HCT116 (cell line): ENCODE data around the gene PHF19.

Source experiments
- ATF3 ChIP-seq: IDR thresholded peaks from 2 replicates; pipeline ENCODE4 v1.6.1; 2012
- CEBPB ChIP-seq: IDR thresholded peaks from 2 replicates; pipeline ENCODE4 v1.6.1; 2012; ENCODE audit warnings: low read depth
- CTCF ChIP-seq, 3 experiments: fragments of 200-600 bp in 1 of 3; sonication (generic) in 1 of 3; IDR thresholded peaks in 2 of 3; conservative IDR thresholded peaks in 1 of 3; 2 replicates each; pipeline ENCODE4 v1.5.1; 2012 to 2017; ENCODE audit warnings: low read depth in 2 of 3, low read length in 2 of 3, antibody characterized with exemption in 1 of 3, borderline replicate concordance in 1 of 3, control low read depth in 1 of 3, mild to moderate bottlenecking in 1 of 3, mixed read lengths in 1 of 3, mixed run types in 1 of 3, moderate library complexity in 1 of 3; ENCODE audit not compliant: insufficient read depth in 1 of 3
- EZH2 ChIP-seq: fragments of 200-600 bp; sonication (generic); IDR thresholded peaks from 2 replicates; pipeline ENCODE4 v1.6.1; 2017; ENCODE audit warnings: antibody characterized with exemption, mixed run types
- EZH2phosphoT487 ChIP-seq: fragments of 200-600 bp; IDR thresholded peaks from 2 replicates; pipeline ENCODE4 v1.6.1; 2018; ENCODE audit warnings: antibody characterized with exemption, borderline replicate concordance
- MAX ChIP-seq: IDR thresholded peaks from 2 replicates; pipeline ENCODE4 v1.6.1; 2012
- POLR2A ChIP-seq: IDR thresholded peaks from 2 replicates; pipeline ENCODE4 v1.7.0; 2011; ENCODE audit warnings: borderline replicate concordance; ENCODE audit not compliant: insufficient read depth, insufficient read length; ENCODE audit errors: extremely low read depth
- POLR2AphosphoS5 ChIP-seq: IDR thresholded peaks from 2 replicates; pipeline ENCODE4 v1.6.1; 2011; ENCODE audit warnings: mild to moderate bottlenecking, low read depth, low read length, moderate library complexity
- REST ChIP-seq: IDR thresholded peaks from 2 replicates; pipeline ENCODE4 v1.6.1; 2012; ENCODE audit warnings: low read depth
- SP1 ChIP-seq: IDR thresholded peaks from 2 replicates; pipeline ENCODE4 v1.6.1; 2012; ENCODE audit warnings: low read depth
- YY1 ChIP-seq: IDR thresholded peaks from 2 replicates; pipeline ENCODE4 v1.6.1; 2011; ENCODE audit warnings: low read length, low read depth, moderate library complexity, mild to moderate bottlenecking; ENCODE audit not compliant: insufficient replicate concordance; ENCODE audit errors: extremely low read depth

- TF ChIP-seq CTCF (IDR thresholded peaks at IDR 0.05 in 2 of 3, conservative IDR thresholded peaks at IDR 0.05 in 1 of 3; ENCODE audit: borderline replicate concordance in 1 of 3, insufficient read depth in 1 of 3, low read depth in 2 of 3, low read length in 2 of 3) (no peak), SP1 (no peak), MAX (no peak), CEBPB (no peak), EZH2phosphoT487 (no peak), POLR2A (no peak), ATF3 (no peak), REST (no peak), POLR2AphosphoS5 (no peak), YY1 (no peak), EZH2 (no peak)
These were observed 39.6 kb upstream of the PHF19 start for GRCh38 chr9:120916588-120916987.
